Neutrophil (primary cell): ENCODE results near the gene SASH1.

Source experiments
- H3K27ac ChIP-seq: fragments of 200-600 bp; sonication (generic); 2 replicates; pipeline ENCODE4 v1.5.1; 2016; ENCODE audit warnings: mild to moderate bottlenecking, moderate library complexity
- H3K27me3 ChIP-seq: fragments of 200-600 bp; sonication (generic); 2 replicates; pipeline ENCODE4 v1.6.0; 2016; ENCODE audit warnings: mild to moderate bottlenecking
- H3K36me3 ChIP-seq: fragments of 200-600 bp; sonication (generic); 2 replicates; pipeline ENCODE4 v1.5.1; 2017
- H3K4me1 ChIP-seq, 2 experiments: fragments of 200-600 bp in 1 of 2; sonication (generic) in 1 of 2; 1 replicate in 1 of 2; 2 replicates in 1 of 2; pipeline versions ENCODE4 v1.5.1 to v1.6.1; 2013 to 2016; ENCODE audit warnings: low read depth in 1 of 2, low read length in 1 of 2, mild to moderate bottlenecking in 1 of 2, moderate library complexity in 1 of 2; ENCODE audit not compliant: control insufficient read depth in 1 of 2, insufficient read depth in 1 of 2
- H3K4me3 ChIP-seq, 2 experiments: fragments of 200-600 bp in 1 of 2; sonication (generic) in 1 of 2; 1 replicate in 1 of 2; 2 replicates in 1 of 2; pipeline ENCODE4 v1.5.1; 2013 to 2016; ENCODE audit warnings: low read depth in 1 of 2, low read length in 1 of 2, mild to moderate bottlenecking in 1 of 2, moderate library complexity in 1 of 2
- H3K9me3 ChIP-seq: fragments of 200-600 bp; sonication (generic); 2 replicates; pipeline ENCODE4 v1.5.1; 2016
- TF ChIP-seq, protein P1 (sequence below): fragments of 200-600 bp; sonication (generic); IDR thresholded peaks from 2 replicates; pipeline ENCODE4 v1.5.1; 2016; ENCODE audit warnings: antibody characterized with exemption

The SASH1 gene

DNA sequence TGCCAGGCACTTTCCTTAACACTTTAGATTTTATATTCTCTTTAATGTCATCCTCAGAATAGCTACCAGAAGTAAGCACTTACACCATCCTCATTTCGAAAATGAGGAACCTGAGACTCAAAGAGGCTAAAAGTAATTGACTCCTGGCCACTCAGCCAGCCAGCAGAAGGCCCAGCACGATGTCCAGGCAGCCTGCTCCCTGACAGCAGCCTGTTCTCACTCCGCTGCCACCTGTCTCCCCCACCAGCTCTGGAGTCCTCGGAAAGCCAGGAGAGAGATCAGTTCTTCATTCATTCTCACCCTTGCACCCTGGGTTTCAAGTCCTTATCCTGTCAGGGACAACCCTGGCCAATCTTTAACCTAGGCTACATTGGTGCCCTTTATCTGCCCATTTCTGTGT lies 174.0 kb downstream of the SASH1 start:
- no peaks in the 10 kb centered on the region for H3K9me3 ChIP-seq
- TF ChIP-seq, protein P1, sequence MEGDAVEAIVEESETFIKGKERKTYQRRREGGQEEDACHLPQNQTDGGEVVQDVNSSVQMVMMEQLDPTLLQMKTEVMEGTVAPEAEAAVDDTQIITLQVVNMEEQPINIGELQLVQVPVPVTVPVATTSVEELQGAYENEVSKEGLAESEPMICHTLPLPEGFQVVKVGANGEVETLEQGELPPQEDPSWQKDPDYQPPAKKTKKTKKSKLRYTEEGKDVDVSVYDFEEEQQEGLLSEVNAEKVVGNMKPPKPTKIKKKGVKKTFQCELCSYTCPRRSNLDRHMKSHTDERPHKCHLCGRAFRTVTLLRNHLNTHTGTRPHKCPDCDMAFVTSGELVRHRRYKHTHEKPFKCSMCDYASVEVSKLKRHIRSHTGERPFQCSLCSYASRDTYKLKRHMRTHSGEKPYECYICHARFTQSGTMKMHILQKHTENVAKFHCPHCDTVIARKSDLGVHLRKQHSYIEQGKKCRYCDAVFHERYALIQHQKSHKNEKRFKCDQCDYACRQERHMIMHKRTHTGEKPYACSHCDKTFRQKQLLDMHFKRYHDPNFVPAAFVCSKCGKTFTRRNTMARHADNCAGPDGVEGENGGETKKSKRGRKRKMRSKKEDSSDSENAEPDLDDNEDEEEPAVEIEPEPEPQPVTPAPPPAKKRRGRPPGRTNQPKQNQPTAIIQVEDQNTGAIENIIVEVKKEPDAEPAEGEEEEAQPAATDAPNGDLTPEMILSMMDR: no peak
- H3K27me3 ChIP-seq: no peaks in the 10 kb centered on the region
- H3K27ac ChIP-seq: no peak overlapping the region
- no peak overlapping the region for H3K4me3 ChIP-seq
- H3K36me3 ChIP-seq: no peaks in the 10 kb centered on the region
- H3K4me1 ChIP-seq: no peaks in the 10 kb centered on the region

DNA sequence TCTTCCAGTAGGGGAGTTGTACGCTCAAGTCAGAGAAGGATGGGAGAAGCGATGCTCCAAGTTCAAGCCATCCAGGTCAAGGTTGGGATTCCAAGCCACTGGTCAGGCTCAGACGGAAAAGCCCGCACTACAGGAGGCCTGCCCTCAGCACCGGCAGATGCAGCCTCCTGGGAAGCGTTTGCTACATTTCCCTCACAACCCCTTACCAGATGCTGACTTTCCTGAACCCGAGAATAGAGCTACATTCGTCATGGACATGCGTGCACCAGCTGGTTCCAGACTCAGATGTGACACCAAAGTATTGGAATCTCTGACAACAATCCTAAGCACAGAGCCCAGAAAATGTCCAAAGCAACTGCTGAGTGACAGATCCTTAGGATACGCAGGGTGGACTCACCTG lies 174.8 kb downstream of the SASH1 start:
- H3K4me3 ChIP-seq: no peak overlapping the region
- H3K27me3 ChIP-seq: no peaks in the 10 kb centered on the region
- no peak overlapping the region for H3K27ac ChIP-seq
- no peaks in the 10 kb centered on the region for H3K9me3 ChIP-seq
- H3K4me1 ChIP-seq: no peaks in the 10 kb centered on the region
- H3K36me3 ChIP-seq: no peaks in the 10 kb centered on the region
- TF ChIP-seq, protein P1: no peak

DNA sequence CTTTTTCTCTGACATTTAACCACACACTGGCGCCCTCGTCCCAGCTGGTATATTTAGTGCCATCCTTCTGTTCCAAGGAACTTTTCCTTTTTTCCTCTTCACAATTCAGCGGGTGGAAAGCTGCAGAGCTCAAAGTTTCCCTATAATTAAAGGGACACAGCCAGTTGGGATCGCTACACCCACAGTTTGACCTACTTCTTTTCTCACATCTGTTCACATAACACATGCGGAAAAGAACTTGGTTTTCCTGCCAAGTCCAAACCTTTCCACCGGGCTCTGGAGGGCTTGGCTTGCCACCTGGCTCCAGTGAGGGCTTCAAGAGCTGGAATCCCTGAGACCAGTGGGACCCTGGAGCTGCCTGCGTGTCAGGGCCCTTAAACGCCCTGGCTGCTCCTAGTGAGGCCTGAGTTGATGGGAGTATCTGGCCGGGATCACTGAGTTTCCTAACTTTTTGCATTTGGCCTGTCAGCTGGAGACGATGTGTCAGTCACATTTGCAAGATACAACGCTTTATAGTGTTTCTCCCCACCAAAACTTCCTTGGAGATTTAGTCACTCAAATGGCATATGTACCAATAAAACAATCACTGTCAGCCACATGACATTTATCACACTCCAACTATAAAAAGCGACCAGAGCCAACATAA lies 176.0 kb downstream of the SASH1 start:
- Histone ChIP-seq H3K27me3 (no peaks in the 10 kb centered on the region), H3K9me3 (no peaks in the 10 kb centered on the region), H3K4me3 (no peak overlapping the region), H3K4me1 (no peaks in the 10 kb centered on the region), H3K36me3 (no peaks in the 10 kb centered on the region), H3K27ac (no peak overlapping the region)
- TF ChIP-seq, protein P1: no peak

DNA sequence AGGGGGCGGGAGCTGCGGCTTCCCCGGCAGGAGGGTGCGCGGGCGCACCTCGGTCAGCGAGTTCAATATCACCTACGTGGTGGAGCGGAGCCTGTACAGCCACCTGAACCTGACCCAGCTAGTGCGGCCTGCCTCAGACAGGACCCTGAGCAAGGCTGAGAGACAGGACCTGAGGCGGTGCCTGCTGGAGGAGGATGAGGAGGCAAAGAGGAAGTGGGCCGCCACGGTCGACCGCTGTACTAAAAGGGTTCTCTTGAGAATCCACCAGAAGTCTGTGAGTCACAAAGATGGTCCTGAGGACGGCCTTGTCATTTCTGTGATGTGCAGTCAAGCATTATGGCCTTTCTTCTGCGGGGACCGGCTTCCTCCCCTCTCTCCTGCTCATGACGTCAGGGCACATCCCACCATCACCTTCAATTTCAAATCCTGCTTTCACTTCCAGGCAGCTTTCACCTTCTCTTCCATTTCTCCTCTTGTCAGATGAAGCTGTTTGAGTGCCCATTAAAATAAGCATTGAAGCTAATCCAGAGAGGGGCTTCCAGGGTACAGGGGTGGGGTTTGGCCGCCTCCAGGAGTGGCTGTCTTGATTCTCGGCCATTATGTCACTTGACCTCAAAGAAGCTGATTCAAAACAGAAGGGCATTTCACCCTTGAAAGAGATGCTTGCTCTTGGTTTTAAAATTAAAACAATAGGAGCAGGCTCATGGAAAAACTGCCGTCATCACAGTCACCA lies 177.6 kb downstream of the SASH1 start:
- Histone ChIP-seq H3K4me1 (no peaks in the 10 kb centered on the region), H3K27ac (no peak overlapping the region), H3K36me3 (no peaks in the 10 kb centered on the region), H3K27me3 (no peaks in the 10 kb centered on the region), H3K4me3 (no peak overlapping the region), H3K9me3 (no peaks in the 10 kb centered on the region)
- TF ChIP-seq, protein P1: no peak

DNA sequence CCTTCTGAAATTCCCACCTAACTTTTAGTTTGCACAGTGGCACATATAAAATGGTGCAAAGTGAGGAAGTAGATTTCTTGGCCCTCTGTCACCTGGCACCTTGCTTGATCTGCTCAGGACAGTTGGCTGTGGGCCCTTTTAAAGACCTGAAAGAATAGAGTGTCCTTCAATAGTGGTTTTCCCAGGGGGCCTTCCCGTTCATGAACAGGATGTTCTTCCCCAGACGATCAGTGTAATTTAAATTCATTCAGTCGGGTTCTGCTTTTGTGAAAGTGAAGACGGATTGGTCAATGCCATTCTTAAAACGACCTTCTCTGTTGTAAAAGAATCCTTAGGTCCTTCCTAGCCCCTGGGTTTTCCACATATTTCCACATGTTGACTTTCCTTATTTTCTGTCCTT lies 178.5 kb downstream of the SASH1 start:
- Histone ChIP-seq H3K4me1 (no peaks in the 10 kb centered on the region), H3K27ac (no peak overlapping the region), H3K27me3 (no peaks in the 10 kb centered on the region), H3K9me3 (no peaks in the 10 kb centered on the region), H3K36me3 (no peaks in the 10 kb centered on the region), H3K4me3 (no peak overlapping the region)
- TF ChIP-seq, protein P1: no peak
